SK-MEL-5 (cell line): ENCODE data around the gene SRSF7. TPM values are rescaled to one million over a fixed set of nuclear protein-coding genes. Genes with fewer than 3 reads are reported as not detected.

Experiments
- DNase-seq: peaks from one replicate; pipeline ENCODE4 v3.0.0-alpha.2; 2016; ENCODE audit warnings: low read depth, low spot score
- in situ Hi-C: cut with HindIII; loops from 2 replicates; pipeline ENCODE4 v1.10.0; 2016; ENCODE audit warnings: low sequenced_read_pairs, high pct_unique_total_duplicates, low pct_unique_long_range_greater_than_20kb
- total RNA-seq: library from RNA; depleted of rRNA; stranded (reverse); fragments of >200 nt; shearing (Covaris generic); gene quantifications from 2 replicates; pipeline ENCODE4 v1.2.3, GENCODE V29; 2014; rRNA removed

Gene SRSF7
- total RNA-seq, 1 experiment from 2014 or later, result 140 TPM

DNA sequence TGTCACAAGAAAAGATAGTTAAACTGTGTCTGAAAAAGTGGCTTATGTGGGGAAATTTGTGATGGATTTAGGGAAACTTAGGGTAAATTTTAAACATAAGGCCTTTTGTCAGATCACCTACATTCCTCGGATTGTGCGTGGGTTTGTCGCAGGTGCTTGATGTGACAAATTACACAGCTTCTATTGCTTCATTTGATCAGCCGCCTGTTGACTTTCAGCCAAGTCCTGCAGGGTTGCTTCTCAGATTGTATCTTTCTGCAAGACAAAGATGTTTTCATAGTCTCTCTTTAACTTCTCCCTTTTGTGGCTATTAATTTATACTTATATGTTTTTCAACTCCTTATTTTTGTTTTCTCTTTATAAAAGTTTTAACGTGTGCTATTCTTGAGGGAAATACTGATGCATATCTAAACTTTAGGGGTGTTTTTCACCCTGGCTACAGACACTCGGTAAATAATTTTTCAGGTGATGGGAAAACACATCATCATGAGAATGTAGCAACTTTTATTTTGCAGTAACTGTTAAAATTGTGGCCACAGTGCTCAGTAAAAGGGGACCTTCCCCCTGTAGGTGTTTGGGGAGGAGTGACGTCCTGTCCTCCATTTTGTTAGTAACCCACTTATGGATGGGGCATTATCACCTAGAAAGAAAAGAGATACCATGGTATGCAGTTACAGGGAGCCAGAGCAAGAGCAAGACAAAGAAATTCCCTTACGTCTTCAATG is 53.9 kb downstream of the SRSF7 start:
- in situ Hi-C loops, result no loop called here
- no peak for DNase-seq

Other genes with a start within 250 kb of the SRSF7 start
- gene HNRNPLL, start 148.4 kb downstream of the SRSF7 start, total RNA-seq, result 62.9 and 67.1 TPM in 2 replicates
- 27.6 and 38.1 TPM in 2 replicates for gene GALM, start 85.2 kb downstream of the SRSF7 start, total RNA-seq
- 33.9 and 37.2 TPM in 2 replicates for gene GEMIN6, start 26.8 kb upstream of the SRSF7 start, total RNA-seq
- gene DHX57, start 124.6 kb upstream of the SRSF7 start, total RNA-seq, result 8.5 and 13.1 TPM in 2 replicates
- gene MORN2, start 124.6 kb upstream of the SRSF7 start, total RNA-seq, result 39.3 and 40.4 TPM in 2 replicates
- not detected in 2 replicates for gene ARHGEF33, start 138.5 kb upstream of the SRSF7 start, total RNA-seq